ENCODE measurements around the gene BTN3A1.
A peak's percentile ranks its signal among the peaks of the same experiment; 100 is the strongest.
"Not testable (repeated sequence)": the region's sequence is repeated elsewhere in the genome, so short reads cannot be mapped to it uniquely, and the experiment has no call there.

BTN3A1 gene

DNA sequence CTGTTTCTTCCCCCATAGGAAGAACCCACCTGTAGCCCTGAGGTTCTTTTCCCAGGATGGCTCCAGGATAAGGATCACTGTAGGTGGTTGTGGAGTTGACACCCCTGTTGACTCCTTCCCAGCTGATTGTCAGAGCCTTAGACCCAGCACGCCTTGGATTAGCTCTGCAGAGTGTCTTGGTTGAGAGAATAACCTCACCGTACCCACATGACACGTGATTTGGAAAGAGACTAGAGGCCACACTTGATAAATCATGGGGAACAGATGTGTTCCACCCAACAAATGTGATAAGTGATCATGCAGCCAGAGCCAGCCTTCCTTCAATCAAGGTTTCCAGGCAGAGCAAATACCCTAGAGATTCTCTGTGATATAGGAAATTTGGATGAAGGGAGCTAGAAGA lies 12.2 kb downstream of the BTN3A1 start:
- no peak overlapping the region for H3K4me3 ChIP-seq (ENCODE audit: low read depth, low read length)
- TF ChIP-seq, protein P1, sequence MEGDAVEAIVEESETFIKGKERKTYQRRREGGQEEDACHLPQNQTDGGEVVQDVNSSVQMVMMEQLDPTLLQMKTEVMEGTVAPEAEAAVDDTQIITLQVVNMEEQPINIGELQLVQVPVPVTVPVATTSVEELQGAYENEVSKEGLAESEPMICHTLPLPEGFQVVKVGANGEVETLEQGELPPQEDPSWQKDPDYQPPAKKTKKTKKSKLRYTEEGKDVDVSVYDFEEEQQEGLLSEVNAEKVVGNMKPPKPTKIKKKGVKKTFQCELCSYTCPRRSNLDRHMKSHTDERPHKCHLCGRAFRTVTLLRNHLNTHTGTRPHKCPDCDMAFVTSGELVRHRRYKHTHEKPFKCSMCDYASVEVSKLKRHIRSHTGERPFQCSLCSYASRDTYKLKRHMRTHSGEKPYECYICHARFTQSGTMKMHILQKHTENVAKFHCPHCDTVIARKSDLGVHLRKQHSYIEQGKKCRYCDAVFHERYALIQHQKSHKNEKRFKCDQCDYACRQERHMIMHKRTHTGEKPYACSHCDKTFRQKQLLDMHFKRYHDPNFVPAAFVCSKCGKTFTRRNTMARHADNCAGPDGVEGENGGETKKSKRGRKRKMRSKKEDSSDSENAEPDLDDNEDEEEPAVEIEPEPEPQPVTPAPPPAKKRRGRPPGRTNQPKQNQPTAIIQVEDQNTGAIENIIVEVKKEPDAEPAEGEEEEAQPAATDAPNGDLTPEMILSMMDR (IDR thresholded peaks at IDR 0.05; ENCODE audit: low read depth, low read length), result no peak

DNA sequence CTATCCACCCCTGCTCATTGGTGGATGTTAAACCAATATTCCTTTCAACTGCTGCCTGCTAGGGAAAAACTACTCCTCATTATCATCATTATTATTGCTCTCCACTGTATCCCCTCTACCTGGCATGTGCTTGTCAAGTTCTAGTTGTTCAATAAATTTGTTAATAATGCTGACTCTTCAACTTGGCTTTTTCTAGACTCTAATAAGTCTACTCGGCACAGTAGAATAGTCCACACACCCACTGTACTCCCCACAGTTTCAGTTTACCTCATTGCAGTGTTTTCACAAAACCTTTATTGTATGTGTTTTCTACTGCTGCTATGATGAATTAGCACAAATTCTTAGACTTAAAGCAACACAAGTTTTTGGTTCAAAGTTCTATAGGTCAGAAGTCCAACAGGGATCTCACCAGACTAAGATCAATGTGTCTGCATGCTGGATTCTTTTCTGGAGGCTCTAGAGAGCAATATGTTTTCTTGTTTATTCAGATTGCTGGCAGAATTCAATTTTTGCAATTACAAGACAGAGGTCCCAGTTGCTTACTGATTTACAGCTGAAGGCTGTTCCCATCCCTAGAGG lies 13.1 kb downstream of the BTN3A1 start:
- no peak overlapping the region for H3K4me3 ChIP-seq (ENCODE audit: low read depth, low read length)
- TF ChIP-seq, protein P1 (IDR thresholded peaks at IDR 0.05; ENCODE audit: low read depth, low read length), result no peak

DNA sequence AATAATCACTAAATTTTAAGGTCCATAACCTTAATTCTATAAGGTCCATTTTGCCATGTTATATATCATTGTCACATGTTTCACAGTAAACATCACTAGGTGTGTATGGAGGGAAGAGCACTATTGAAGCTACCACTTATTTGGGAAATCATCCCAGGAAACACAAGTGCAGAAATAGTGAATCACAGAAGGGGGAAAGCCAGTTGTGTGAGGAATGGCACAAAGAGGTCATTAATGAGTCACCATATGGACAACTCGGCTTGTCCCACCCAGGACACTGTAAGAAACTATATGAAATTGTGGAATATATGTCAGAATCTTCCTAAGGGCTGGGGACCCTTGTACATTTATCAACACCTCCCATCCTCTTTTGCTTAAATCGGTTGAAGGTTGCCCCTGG lies 13.7 kb downstream of the BTN3A1 start:
- no peak overlapping the region for H3K4me3 ChIP-seq (ENCODE audit: low read depth, low read length)
- TF ChIP-seq, protein P1 (IDR thresholded peaks at IDR 0.05; ENCODE audit: low read depth, low read length), result no peak

DNA sequence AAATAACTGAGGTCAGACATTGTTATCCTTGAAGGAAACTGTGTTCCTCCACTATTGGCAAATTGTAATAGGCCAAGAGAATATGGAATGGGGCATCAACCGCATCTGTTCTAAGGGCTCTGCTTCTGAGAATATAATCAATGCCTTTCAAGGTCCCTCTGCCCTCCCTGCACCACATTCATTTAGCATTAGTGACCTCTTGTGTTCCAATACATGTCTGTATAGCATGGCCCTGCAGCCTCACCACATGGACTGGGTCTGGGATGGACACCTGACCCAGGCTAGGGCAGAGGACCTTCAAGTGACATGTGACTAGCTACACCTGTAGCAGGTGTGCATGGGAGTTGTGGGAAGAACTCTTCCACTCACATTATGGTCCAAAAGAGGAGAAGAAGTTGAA lies 14.2 kb downstream of the BTN3A1 start:
- no peak overlapping the region for H3K4me3 ChIP-seq (ENCODE audit: low read depth, low read length)
- TF ChIP-seq, protein P1 (IDR thresholded peaks at IDR 0.05; ENCODE audit: low read depth, low read length), result no peak

DNA sequence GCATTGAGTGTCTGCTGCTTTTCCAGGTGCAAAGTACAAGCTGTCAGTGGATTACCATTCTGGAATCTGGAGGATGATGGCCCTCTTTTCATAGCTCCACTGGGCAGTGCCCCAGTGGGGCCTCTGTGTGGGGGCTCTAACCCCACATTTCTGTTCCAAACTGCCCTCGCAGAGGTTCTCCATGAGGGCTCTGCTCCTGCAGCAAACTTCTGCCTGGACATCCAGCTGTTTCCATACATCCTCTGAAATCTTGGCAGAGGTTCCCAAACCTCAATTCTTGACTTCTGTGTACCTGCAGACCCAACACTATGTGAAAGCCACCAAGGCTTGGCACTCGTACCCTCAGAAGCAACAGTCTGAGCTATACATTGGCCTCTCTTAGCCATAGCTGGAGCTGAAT lies 16.0 kb downstream of the BTN3A1 start:
- not testable (repeated sequence) for H3K4me3 ChIP-seq (ENCODE audit: low read depth, low read length)

DNA sequence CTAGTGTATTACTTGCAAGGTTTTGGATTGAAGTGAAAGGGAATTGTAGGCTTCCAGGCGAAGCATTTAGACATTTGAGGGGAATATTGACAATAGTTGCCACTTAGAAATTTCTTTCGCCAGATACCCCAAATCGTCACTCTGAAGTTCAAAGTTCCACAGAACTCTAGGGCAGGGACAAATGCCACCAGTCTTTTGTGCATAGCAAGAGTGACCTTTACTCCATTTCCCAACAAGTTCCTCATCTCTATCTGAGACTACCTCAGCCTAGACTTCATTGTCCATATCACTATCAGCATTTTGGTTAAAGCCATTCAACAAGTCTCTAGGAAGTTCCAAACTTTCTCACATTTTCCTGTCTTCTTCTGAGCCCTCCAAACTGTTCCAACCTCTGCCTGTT lies 16.7 kb downstream of the BTN3A1 start:
- not testable (repeated sequence) for H3K4me3 ChIP-seq (ENCODE audit: low read depth, low read length)

DNA sequence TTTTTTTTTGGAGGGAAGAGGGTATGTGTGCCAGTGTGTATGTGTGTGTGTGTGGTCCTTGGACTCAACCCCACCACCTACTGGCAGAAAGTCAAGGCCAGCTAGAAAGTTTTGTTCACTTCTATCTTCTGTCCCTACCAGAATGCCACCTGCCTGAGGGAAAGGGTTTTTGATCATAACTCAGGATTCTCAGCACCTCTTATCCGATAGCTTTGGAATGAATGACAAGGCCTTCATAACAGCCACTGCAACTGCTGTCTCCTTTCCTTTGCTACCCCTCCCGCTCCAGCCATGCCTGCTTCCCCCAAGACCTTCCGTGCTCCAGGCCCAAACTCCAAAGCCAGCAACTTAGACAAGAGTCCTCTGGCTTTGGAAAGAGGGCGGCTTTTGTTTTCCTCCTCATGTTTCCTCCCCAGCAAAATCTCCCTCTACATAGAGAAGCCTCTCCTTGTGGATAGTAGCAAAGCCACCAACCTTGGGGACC lies 18.7 kb downstream of the BTN3A1 start:
- H3K4me3 ChIP-seq (ENCODE audit: low read depth, low read length), result peak overlapping the region; percentile 84
- TF ChIP-seq, protein P1 (IDR thresholded peaks at IDR 0.05; ENCODE audit: low read depth, low read length), result peak; percentile 25

DNA sequence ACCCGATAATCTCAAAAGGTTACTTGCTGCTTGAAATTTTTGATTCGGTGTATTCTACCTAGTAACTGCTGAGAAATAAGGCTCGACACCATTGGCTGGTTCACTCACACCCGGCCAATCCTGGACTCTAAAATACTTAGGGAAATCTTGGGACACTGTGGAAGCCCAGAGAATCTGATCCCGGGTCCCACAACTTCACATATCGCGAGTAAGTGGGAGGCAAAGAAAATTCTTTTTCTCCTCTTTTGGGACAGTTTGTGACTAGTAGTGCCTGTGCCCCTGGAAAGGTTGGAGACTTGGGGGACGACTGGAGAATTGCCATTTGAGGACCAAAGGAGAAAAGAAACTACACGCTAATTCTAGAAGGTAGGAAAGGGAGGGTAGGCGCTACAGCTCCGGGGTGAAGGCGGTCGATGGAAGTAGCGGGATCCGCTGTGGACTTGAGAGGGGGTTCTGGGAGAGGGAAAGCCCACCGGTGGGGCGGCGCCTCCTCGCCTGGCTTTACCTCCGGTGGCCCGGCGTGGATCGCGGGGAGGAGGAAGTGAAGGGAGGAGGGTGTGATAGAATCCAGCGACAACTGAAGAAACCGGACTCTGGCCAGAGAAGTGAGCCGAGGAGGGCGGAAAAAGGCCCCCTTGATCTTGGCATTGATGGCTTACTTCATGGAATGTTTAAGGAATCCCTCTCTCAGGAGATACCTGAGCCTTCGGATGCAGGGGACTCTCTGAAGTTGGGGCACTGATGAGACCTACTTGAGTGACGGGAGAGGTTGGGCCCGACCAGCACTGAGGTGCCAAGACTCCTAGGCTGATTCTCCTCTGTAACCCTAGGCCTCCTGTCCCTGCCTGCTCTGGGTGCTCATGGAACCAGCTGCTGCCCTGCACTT lies 19.4 kb downstream of the BTN3A1 start:
- peak overlapping the region; percentile 84 for H3K4me3 ChIP-seq (ENCODE audit: low read depth, low read length)
- TF ChIP-seq, protein P1 (IDR thresholded peaks at IDR 0.05; ENCODE audit: low read depth, low read length), result no peak
